Measurements from ENCODE around the gene SH2D3A.

Gene SH2D3A

DNA sequence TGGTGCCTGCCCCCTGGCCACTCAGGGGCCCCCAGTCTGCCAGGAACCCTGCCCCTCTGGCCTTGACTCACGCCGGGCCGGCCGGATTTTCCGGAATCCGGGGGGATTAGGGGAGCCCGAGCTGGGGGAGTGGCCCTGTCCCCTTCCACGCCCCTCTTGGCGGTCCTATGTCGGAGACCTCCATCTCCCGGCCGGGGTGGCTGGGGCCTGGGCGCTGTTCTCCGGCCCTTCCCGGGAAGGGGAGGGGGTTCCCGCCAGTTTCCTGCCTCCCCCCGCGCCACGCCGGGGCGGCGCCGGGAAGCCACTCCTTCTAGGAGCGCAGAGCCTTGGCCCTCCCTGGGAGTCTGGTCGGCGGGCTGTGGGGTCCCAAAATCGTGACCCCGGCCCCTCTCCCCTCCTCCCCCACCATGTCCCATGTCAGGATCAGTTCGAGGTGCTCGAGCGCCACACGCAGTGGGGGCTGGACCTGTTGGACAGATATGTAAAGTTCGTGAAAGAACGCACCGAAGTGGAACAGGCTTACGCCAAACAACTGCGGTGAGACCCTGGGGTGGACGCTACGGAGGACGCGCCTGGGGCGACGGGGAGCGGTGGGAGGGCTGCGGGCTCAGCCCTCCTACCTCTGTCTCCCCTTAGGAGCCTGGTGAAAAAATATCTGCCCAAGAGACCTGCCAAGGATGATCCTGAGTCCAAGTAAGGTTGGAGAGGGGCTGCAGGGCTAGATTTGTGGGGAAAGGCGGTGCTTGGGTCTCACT is 26.5 kb downstream of the SH2D3A start:
- Histone ChIP-seq H3F3A (ENCODE audit: insufficient read depth, low read length) (peaks cover 7% of the 10 kb centered on the region; the same call in 1 of the 2 replicates), H3K27ac (ENCODE audit: low read depth, low read length, poor library complexity, severe bottlenecking) (peak overlapping the region; percentile 85), H3K27me3 (ENCODE audit: insufficient read depth, low read length) (no peaks in the 10 kb centered on the region), H3K4me3 (ENCODE audit: low read depth, low read length, poor library complexity, severe bottlenecking) (peak overlapping the region; percentile 89), H3K9me2 (ENCODE audit: low read depth, low read length) (no peaks in the 10 kb centered on the region), H3K79me2 (ENCODE audit: insufficient read depth, low read length) (no peaks in the 10 kb centered on the region), H3K9ac (ENCODE audit: low read length) (peak overlapping the region; percentile 81), H3K4me1 (ENCODE audit: insufficient read depth, low read length, severe bottlenecking) (peaks cover 39% of the 10 kb centered on the region), H3K4me2 (ENCODE audit: low read length) (peak overlapping the region; percentile 96), H4K20me1 (ENCODE audit: insufficient read depth, low read length) (no peaks in the 10 kb centered on the region), H3K9me3 (ENCODE audit: low read length) (no peaks in the 10 kb centered on the region), H2AFZ (ENCODE audit: low read length) (no peak overlapping the region), H3K36me3 (ENCODE audit: insufficient read depth, low read length) (peaks cover 32% of the 10 kb centered on the region; the same call in 1 of the 2 replicates)
- no peak for TF ChIP-seq EZH2 (IDR thresholded peaks at IDR 0.05; ENCODE audit: borderline replicate concordance, low read length)
- TF ChIP-seq, protein P1, sequence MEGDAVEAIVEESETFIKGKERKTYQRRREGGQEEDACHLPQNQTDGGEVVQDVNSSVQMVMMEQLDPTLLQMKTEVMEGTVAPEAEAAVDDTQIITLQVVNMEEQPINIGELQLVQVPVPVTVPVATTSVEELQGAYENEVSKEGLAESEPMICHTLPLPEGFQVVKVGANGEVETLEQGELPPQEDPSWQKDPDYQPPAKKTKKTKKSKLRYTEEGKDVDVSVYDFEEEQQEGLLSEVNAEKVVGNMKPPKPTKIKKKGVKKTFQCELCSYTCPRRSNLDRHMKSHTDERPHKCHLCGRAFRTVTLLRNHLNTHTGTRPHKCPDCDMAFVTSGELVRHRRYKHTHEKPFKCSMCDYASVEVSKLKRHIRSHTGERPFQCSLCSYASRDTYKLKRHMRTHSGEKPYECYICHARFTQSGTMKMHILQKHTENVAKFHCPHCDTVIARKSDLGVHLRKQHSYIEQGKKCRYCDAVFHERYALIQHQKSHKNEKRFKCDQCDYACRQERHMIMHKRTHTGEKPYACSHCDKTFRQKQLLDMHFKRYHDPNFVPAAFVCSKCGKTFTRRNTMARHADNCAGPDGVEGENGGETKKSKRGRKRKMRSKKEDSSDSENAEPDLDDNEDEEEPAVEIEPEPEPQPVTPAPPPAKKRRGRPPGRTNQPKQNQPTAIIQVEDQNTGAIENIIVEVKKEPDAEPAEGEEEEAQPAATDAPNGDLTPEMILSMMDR (IDR thresholded peaks at IDR 0.05; ENCODE audit: low read length) = no peak

DNA sequence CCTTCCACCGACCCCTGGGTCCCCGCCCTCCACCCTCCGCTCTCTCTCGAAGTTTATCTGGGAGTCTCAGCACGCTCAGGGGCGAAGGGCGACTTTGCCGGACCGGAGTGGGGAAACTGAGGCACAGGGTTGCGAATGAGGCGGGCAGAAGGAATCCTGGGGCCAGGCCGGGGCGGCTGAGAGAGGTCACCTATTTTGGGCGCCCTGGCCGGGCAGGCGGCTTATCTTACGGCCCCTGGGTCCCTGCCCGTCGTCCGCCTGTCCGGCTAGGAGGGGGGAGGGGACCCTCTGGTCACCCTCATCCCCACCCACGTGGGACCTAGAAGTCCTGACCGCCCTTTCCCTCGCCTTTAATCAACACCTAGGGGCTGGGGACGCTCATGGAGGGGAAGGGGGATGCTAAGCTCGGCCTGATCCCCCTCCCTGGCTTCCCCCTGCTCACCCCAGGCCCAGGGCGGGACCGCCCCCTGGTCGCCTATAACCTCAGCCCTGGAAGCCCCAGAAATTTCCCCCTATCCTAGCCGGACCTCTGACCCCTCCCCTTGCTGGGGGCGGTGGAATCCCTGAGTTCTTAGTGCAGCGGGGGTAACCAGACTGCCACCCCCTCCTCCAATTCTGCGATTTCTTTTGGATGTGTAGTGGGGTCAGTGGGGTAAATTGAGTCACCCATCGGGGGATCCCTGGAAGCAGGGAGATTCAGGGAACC is 27.2 kb downstream of the SH2D3A start:
- peaks cover 7% of the 10 kb centered on the region; the same call in 1 of the 2 replicates for H3F3A ChIP-seq (ENCODE audit: insufficient read depth, low read length)
- H3K36me3 ChIP-seq (ENCODE audit: insufficient read depth, low read length) = peaks cover 26% of the 10 kb centered on the region; the same call in 1 of the 2 replicates
- peak overlapping the region; percentile 96 for H3K4me2 ChIP-seq (ENCODE audit: low read length)
- peak overlapping the region; percentile 85 for H3K27ac ChIP-seq (ENCODE audit: low read depth, low read length, poor library complexity, severe bottlenecking)
- H3K9ac ChIP-seq (ENCODE audit: low read length) = peak overlapping the region; percentile 81
- TF ChIP-seq, protein P1 (IDR thresholded peaks at IDR 0.05; ENCODE audit: low read length) = no peak
- no peak for TF ChIP-seq EZH2 (IDR thresholded peaks at IDR 0.05; ENCODE audit: borderline replicate concordance, low read length)
- no peaks in the 10 kb centered on the region for H3K27me3 ChIP-seq (ENCODE audit: insufficient read depth, low read length)
- H3K4me1 ChIP-seq (ENCODE audit: insufficient read depth, low read length, severe bottlenecking) = peaks cover 47% of the 10 kb centered on the region
- no peaks in the 10 kb centered on the region for H3K9me2 ChIP-seq (ENCODE audit: low read depth, low read length)
- H4K20me1 ChIP-seq (ENCODE audit: insufficient read depth, low read length) = no peaks in the 10 kb centered on the region
- H3K9me3 ChIP-seq (ENCODE audit: low read length) = no peaks in the 10 kb centered on the region
- H3K4me3 ChIP-seq (ENCODE audit: low read depth, low read length, poor library complexity, severe bottlenecking) = peak overlapping the region; percentile 89
- H2AFZ ChIP-seq (ENCODE audit: low read length) = no peak overlapping the region
- no peaks in the 10 kb centered on the region for H3K79me2 ChIP-seq (ENCODE audit: insufficient read depth, low read length)

DNA sequence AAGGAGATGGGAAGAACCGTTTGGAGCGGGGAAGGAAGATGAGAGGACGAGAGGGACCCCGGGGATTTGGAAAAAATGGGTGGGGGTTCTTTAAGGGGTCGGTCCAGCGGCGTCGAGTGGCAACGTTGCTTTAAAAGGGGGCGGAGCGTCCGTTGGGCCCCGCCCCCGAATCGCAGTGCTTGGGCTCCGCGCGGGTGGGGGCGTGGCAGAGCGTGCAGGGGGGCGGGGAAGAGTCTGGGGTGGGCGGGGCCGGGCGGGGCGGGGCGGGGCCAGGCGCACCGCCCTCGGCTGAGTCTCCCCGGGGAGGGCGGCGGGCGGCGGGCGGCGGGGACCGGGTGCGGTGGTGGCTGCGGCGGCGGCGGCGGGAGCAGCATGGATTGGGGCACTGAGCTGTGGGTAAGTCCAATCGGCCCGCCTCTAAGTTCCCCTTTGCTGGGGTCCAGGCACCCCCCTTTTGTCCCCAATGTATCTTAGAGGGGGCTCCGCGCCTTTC is 27.8 kb downstream of the SH2D3A start, which contains the start of gene TRIP10:
Gene TRIP10, plus strand, starts transcription at position 291 of the 493 bp plus-strand sequence. Its CDS starts 82 bp downstream, at position 373.
- Histone ChIP-seq H3F3A (ENCODE audit: insufficient read depth, low read length) (peaks cover 7% of the 10 kb centered on the region; the same call in 1 of the 2 replicates), H3K4me1 (ENCODE audit: insufficient read depth, low read length, severe bottlenecking) (peaks cover 48% of the 10 kb centered on the region), H4K20me1 (ENCODE audit: insufficient read depth, low read length) (no peaks in the 10 kb centered on the region), H3K9ac (ENCODE audit: low read length) (peak within 1 kb of the TSS; percentile 81), H3K79me2 (ENCODE audit: insufficient read depth, low read length) (no peaks in the 10 kb centered on the region), H3K4me2 (ENCODE audit: low read length) (peak within 1 kb of the TSS; percentile 96), H2AFZ (ENCODE audit: low read length) (peak within 1 kb of the TSS; percentile 92; the same call in 1 of the 2 replicates), H3K27me3 (ENCODE audit: insufficient read depth, low read length) (no peaks in the 10 kb centered on the region), H3K9me3 (ENCODE audit: low read length) (no peaks in the 10 kb centered on the region), H3K27ac (ENCODE audit: low read depth, low read length, poor library complexity, severe bottlenecking) (peak within 1 kb of the TSS; percentile 89), H3K36me3 (ENCODE audit: insufficient read depth, low read length) (peaks cover 20% of the 10 kb centered on the region; the same call in 1 of the 2 replicates), H3K9me2 (ENCODE audit: low read depth, low read length) (no peaks in the 10 kb centered on the region), H3K4me3 (ENCODE audit: low read depth, low read length, poor library complexity, severe bottlenecking) (peak within 1 kb of the TSS; percentile 89)
- no peak for TF ChIP-seq EZH2 (IDR thresholded peaks at IDR 0.05; ENCODE audit: borderline replicate concordance, low read length)
- TF ChIP-seq, protein P1 (IDR thresholded peaks at IDR 0.05; ENCODE audit: low read length) = no peak
